Spinal cord (tissue), 10 donors: ENCODE results near the gene DEF6. TPM values are rescaled to one million over a fixed set of nuclear protein-coding genes. Genes with fewer than 3 reads are reported as not detected.

Experiments
- DNase-seq, 6 donors: peaks; one replicate each; pipeline versions ENCODE4 v3.0.0 to v3.0.0-alpha.2; 2013 to 2015; ENCODE audit warnings: low spot score in 6 of 6, low read depth in 4 of 6
- H3K27ac ChIP-seq: one replicate; pipeline ENCODE4 v1.5.1; 2013; ENCODE audit warnings: low read depth, low read length, control low read depth
- H3K27me3 ChIP-seq: one replicate; pipeline ENCODE4 v1.6.1; 2013; ENCODE audit warnings: low read length; ENCODE audit not compliant: control insufficient read depth, insufficient read depth
- H3K36me3 ChIP-seq: one replicate; pipeline ENCODE4 v1.6.1; 2013; ENCODE audit warnings: low read length; ENCODE audit not compliant: control insufficient read depth, insufficient read depth
- H3K4me1 ChIP-seq: one replicate; pipeline ENCODE4 v1.6.1; 2013; ENCODE audit warnings: low read length; ENCODE audit not compliant: control insufficient read depth, insufficient read depth
- H3K4me3 ChIP-seq: one replicate; pipeline ENCODE4 v1.5.1; 2013; ENCODE audit warnings: low read depth, low read length, control low read depth
- H3K9me3 ChIP-seq: one replicate; pipeline ENCODE4 v1.6.1; 2013; ENCODE audit warnings: low read length; ENCODE audit not compliant: control insufficient read depth, insufficient read depth
- WGBS: methylation state at CpG from one replicate; pipeline ENCODE4 v1.1.5; 2013; ENCODE audit warnings: missing lambda C conversion rate; ENCODE audit not compliant: insufficient coverage; 5-methylcytosine and 5-hydroxymethylcytosine counted together
- long read RNA-seq, 4 donors: transcript quantifications; one replicate each; lab custom pipeline, GENCODE V29; 2026
- polyA plus RNA-seq, 2 donors: library from polyadenylated mRNA; unstranded; fragments of 120-200 nt; gene quantifications; one replicate each; pipeline ENCODE4 v1.2.1, GENCODE V29; 2013; ENCODE audit not compliant: insufficient read length in 2 of 2
- total RNA-seq, 2 donors: library from RNA; depleted of rRNA in 1 of 2; stranded (reverse); fragments of 120-200 nt in 1 of 2; fragments of >200 nt in 1 of 2; gene quantifications; one replicate each; pipeline versions ENCODE4 v1.2.3 to v1.2.4, GENCODE V29; 2013 to 2014
- donor health status: healthy.

Gene DEF6, protein sequence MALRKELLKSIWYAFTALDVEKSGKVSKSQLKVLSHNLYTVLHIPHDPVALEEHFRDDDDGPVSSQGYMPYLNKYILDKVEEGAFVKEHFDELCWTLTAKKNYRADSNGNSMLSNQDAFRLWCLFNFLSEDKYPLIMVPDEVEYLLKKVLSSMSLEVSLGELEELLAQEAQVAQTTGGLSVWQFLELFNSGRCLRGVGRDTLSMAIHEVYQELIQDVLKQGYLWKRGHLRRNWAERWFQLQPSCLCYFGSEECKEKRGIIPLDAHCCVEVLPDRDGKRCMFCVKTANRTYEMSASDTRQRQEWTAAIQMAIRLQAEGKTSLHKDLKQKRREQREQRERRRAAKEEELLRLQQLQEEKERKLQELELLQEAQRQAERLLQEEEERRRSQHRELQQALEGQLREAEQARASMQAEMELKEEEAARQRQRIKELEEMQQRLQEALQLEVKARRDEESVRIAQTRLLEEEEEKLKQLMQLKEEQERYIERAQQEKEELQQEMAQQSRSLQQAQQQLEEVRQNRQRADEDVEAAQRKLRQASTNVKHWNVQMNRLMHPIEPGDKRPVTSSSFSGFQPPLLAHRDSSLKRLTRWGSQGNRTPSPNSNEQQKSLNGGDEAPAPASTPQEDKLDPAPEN
- 1 to 10 TPM; 4.9 to 6.2 TPM for total RNA-seq
- 1 to 10 TPM; 6.3 to 6.7 TPM for polyA plus RNA-seq
- long read RNA-seq, donor 1, result 0 reads
- long read RNA-seq, donor 2, result 0 reads
- long read RNA-seq, donor 3, partial matches to known transcripts, result 0 of 1 reads
- long read RNA-seq, donor 3, other reads (novel, unspliced or antisense), result 0 of 1 reads
- long read RNA-seq, donor 4, transcript DEF6-201 (11 exons, 2,262 nt), result major isoform, 7 of 13 reads
- long read RNA-seq, donor 4, partial matches to known transcripts, result 6 of 13 reads
- long read RNA-seq, donor 4, other reads (novel, unspliced or antisense), result 0 of 13 reads

DNA sequence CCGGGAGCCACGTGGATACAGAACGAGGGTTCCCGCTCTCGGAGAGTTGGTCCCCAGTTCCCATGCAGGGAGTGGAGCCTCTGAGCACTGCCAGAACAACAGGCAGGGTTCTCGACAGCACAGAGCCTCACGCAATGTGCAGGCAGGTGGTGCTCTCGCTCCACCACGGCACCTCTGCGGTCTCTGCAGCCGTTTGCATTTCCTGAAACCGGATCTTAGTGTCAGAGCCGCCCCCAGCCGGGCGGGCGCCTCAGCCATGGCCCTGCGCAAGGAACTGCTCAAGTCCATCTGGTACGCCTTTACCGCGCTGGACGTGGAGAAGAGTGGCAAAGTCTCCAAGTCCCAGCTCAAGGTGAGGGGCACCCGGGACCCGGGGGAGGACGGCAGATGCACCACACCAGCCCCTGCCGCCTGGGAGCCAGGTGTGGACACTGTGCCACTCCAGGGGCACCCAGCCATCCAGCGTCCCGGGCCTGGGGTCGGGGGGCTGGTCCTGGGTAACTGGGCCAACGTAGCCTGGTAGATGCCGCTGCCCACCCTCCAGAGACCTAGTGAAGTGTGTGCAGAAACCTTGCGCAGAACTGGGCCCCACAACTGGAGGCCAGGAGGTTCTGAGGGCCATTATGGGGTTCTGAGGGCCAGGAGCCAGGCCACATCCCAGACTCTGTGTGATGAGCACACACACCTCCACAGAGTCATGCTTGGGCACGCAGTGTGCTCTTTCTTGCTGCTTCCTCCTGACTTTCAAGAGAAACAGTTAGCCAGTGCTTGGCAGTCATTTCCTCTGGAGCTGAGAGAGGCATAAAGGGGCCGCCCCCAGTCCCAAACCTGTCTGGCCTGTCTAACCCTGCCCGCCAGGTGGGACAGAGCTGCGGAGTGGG lies at the start of gene DEF6:
TSS of gene DEF6 (plus strand) at position 218 of the 881 bp plus-strand sequence. CDS start at position 257, 39 bp downstream.
- peak within 1 kb of the TSS; percentile 13 for H3K4me3 ChIP-seq
- WGBS, result 37% methylated on average over 32 of the region's 35 CpGs
- H3K36me3 ChIP-seq, result peaks cover 43% of the 10 kb centered on the region
- peak in 4 of 6 donors; percentile 23 to 79 (median 53) for DNase-seq
- H3K9me3 ChIP-seq, result no peaks in the 10 kb centered on the region
- no peak within 1 kb of the TSS for H3K27ac ChIP-seq
- H3K4me1 ChIP-seq, result peaks cover 21% of the 10 kb centered on the region
- H3K27me3 ChIP-seq, result no peaks in the 10 kb centered on the region

DNA sequence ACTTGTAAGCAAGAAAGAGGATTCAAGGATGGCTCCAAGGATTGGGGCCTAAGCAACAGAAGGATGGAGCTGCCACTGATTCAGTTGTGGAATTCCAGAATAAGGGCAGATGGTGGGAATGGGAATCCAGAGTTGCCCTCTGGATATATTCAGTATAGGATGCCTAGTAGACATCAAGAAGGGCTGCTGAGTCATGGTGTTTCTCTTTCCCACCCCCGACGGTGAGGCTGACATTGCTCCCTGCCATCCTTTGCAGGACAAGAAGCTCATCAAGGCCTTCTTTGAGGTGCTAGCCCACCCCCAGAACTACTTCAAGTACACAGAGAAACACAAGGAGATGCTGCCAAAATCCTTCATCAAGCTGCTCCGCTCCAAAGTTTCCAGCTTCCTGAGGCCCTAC lies 49.3 kb upstream of the DEF6 start:
- no peak overlapping the region for H3K27ac ChIP-seq
- H3K4me1 ChIP-seq, result peaks cover 6% of the 10 kb centered on the region
- H3K4me3 ChIP-seq, result no peak overlapping the region
- H3K36me3 ChIP-seq, result peaks cover 33% of the 10 kb centered on the region
- 76% methylated on average over 3 of the region's 3 CpGs for WGBS
- no peaks in the 10 kb centered on the region for H3K27me3 ChIP-seq
- no peaks in the 10 kb centered on the region for H3K9me3 ChIP-seq
- no peak for DNase-seq

GRCh38 chr6:35248965-35249364 lies 48.7 kb upstream of the DEF6 start:
- H3K27ac ChIP-seq, result no peak overlapping the region
- no peak overlapping the region for H3K4me3 ChIP-seq
- DNase-seq, result no peak
- 45% methylated on average over 2 of the region's 3 CpGs for WGBS
- peaks cover 6% of the 10 kb centered on the region for H3K4me1 ChIP-seq
- no peaks in the 10 kb centered on the region for H3K27me3 ChIP-seq
- peaks cover 27% of the 10 kb centered on the region for H3K36me3 ChIP-seq
- no peaks in the 10 kb centered on the region for H3K9me3 ChIP-seq

GRCh38 chr6:35251949-35252348 lies 45.7 kb upstream of the DEF6 start:
- Histone ChIP-seq H3K27me3 (no peaks in the 10 kb centered on the region), H3K4me1 (peaks cover 6% of the 10 kb centered on the region)

GRCh38 chr6:35253249-35253648 lies 44.4 kb upstream of the DEF6 start:
- peaks cover 11% of the 10 kb centered on the region for H3K4me1 ChIP-seq
- DNase-seq, result no peak
- no peak overlapping the region for H3K4me3 ChIP-seq
- no peak overlapping the region for H3K27ac ChIP-seq
- H3K36me3 ChIP-seq, result no peaks in the 10 kb centered on the region
- no peaks in the 10 kb centered on the region for H3K9me3 ChIP-seq
- H3K27me3 ChIP-seq, result no peaks in the 10 kb centered on the region
- WGBS, result no CpG with 5 or more reads among the region's 1 CpG

More at GRCh38 chr6:35251949-35252348, 45.7 kb upstream of the DEF6 start:
- H3K27ac ChIP-seq, result no peak overlapping the region
- H3K36me3 ChIP-seq, result no peaks in the 10 kb centered on the region
- no peak for DNase-seq
- H3K9me3 ChIP-seq, result no peaks in the 10 kb centered on the region
- WGBS, result 100% methylated on average over 2 of the region's 3 CpGs
- H3K4me3 ChIP-seq, result no peak overlapping the region

- H3K36me3 ChIP-seq, result no peaks in the 10 kb centered on the region
- DNase-seq, result no peak
- WGBS, result no CpG with 5 or more reads among the region's 7 CpGs
- H3K27ac ChIP-seq, result peak overlapping the region; percentile 96
- peaks cover 14% of the 10 kb centered on the region for H3K4me1 ChIP-seq
- H3K9me3 ChIP-seq, result no peaks in the 10 kb centered on the region
- no peaks in the 10 kb centered on the region for H3K27me3 ChIP-seq
- peak overlapping the region; percentile 79 for H3K4me3 ChIP-seq
Measured at GRCh38 chr6:35258336-35258735, 39.3 kb upstream of the DEF6 start.

DNA sequence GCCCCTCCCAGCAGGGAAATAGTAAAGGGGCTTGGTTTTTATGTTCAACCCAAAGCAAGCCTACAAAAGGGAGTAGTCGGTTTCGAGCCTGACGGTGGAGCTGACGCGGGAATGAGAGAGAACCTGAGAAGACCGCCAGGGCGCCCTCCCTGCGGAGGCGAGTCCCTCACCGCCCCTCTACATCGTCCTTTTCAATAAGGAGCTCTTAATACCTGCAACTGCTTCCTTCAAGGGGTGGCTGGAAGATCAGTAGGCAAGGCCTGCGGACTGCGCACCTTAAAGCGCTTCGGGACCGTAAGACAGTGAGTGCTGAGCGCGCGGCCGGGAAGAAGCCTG lies 38.8 kb upstream of the DEF6 start:
- Histone ChIP-seq H3K36me3 (no peaks in the 10 kb centered on the region), H3K4me3 (peak overlapping the region; percentile 79), H3K9me3 (no peaks in the 10 kb centered on the region), H3K27ac (peak overlapping the region; percentile 96), H3K27me3 (no peaks in the 10 kb centered on the region), H3K4me1 (peaks cover 14% of the 10 kb centered on the region)
- DNase-seq, result peak in 1 of 6 donors; percentile 17
- 0% methylated on average over 14 of the region's 20 CpGs for WGBS

- WGBS, result under 1% methylated on average over 82 of the region's 82 CpGs
- Histone ChIP-seq H3K9me3 (no peaks in the 10 kb centered on the region), H3K4me3 (peak within 1 kb of the TSS; percentile 79), H3K4me1 (peaks cover 14% of the 10 kb centered on the region), H3K27me3 (no peaks in the 10 kb centered on the region), H3K36me3 (no peaks in the 10 kb centered on the region), H3K27ac (peak within 1 kb of the TSS; percentile 96)
- DNase-seq, result peak; percentile 90 to 99 (median 96)
Measured at GRCh38 chr6:35259194-35259947, 38.2 kb upstream of the DEF6 start, which contains the start of gene ZNF76. TSS of gene ZNF76 (plus strand) at chr6:35259735. CDS start at chr6:35281152, 21,417 bp downstream.
